Pons (tissue), 1 donor: ENCODE data around the gene THOP1.

Experiments used
- DNase-seq: peaks from one replicate; pipeline ENCODE4 v3.0.0-alpha.2; 2016; ENCODE audit warnings: low spot score

Gene THOP1

GRCh38 chr19:2804156-2805004 is 19.1 kb downstream of the THOP1 start:
- DNase-seq, result no peak

- DNase-seq, result no peak
These were observed 20.1 kb downstream of the THOP1 start for GRCh38 chr19:2805261-2805900.

DNA sequence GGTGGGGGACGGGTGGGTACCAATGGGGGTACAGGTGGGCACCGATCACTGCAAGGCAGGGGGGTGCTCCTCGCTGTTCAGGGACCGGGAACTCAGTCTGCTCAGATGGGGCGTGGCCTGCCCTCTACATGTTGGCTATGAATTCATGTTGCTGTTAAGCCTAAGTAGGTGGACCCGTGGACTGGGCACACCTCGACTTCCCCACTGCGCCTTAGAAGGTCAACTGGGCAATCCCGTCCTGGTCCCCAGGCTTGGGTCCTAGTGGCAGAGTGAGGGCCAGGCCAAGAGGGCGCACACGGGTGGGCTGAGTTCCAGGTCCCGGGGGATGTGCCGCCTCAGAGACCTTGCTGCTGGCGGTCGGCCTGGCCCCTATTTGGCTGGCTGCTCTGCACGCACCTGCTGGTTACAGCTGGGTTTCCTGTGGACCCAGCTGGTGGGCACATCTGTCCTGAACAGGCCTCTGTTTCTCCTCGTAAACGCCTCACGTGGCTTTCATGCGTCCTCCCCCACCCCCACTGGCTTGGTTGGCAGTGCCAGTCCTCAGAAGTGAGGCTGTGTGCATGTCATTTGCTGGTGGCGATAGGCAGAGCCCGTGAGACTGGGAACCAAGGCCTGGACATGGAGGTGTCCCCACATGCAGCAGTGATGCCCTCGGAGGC is 20.8 kb downstream of the THOP1 start:
- DNase-seq, result no peak

GRCh38 chr19:2806736-2807378 is 21.6 kb downstream of the THOP1 start:
- DNase-seq, result no peak

DNA sequence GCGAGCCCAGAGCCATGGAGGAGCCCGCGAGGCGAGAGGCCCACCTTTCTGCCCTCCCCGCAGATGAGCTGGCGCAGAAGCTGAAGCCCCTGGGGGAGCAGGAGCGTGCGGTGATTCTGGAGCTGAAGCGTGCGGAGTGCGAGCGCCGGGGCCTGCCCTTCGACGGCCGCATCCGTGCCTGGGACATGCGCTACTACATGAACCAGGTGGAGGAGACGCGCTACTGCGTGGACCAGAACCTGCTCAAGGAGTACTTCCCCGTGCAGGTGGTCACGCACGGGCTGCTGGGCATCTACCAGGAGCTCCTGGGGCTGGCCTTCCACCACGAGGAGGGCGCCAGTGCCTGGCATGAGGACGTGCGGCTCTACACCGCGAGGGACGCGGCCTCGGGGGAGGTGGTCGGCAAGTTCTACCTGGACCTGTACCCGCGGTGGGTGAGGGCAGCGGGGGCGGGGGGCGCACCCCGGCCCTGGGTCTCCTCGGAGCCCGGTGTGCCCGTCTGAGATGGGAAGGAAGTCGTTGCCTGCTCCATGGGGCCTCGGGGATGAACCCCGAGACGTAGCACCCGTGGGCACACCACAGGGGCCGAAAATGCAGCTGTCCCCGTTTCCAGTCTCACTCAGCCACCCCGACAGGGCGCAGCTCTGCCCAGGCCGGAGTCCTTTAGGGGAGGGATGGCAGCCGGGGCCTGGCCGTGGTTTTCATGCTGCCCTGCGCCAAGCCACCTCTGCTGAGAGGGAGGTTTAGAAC is 22.3 kb downstream of the THOP1 start:
- no peak for DNase-seq

- DNase-seq, result no peak
These were observed 23.0 kb downstream of the THOP1 start for GRCh38 chr19:2808129-2808941.

- DNase-seq, result no peak
These were observed 24.3 kb downstream of the THOP1 start for GRCh38 chr19:2809387-2810140.

DNA sequence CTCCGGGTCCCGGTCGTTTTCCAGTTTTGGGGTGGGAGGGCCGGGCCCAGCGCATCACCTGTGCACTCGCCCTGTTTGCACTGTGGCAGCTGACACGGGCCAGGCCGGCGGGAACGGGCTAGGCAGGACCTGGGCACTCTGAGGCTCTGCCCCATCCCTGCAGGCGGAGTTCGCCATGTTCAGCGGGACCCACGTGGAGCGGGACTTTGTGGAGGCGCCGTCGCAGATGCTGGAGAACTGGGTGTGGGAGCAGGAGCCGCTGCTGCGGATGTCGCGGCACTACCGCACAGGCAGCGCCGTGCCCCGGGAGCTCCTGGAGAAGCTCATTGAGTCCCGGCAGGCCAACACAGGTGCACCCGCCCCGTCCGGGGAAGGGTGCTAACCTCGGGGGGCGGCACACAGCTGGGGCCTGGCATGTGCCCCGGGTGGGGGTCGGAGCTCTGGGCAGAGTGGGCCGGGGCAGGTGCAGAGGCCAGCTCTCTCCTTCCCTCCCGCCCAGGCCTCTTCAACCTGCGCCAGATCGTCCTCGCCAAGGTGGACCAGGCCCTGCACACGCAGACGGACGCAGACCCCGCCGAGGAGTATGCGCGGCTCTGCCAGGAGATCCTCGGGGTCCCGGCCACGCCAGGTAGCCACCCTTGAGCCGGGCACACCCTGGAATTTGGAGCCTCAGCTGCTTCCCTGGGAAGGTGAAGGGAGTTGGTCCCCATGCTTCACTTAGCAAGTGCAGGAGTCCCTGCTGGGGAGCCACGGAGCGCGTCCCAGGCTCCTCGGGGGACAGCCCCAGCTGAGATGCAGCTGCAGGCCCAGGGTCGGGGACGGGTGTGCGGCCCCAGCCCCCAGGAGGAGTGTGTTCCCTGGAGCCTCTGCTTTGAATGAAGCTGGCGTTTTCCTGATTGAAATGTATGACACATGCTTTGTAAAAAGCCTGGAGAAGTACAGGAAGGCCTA is 25.1 kb downstream of the THOP1 start:
- no peak for DNase-seq

DNA sequence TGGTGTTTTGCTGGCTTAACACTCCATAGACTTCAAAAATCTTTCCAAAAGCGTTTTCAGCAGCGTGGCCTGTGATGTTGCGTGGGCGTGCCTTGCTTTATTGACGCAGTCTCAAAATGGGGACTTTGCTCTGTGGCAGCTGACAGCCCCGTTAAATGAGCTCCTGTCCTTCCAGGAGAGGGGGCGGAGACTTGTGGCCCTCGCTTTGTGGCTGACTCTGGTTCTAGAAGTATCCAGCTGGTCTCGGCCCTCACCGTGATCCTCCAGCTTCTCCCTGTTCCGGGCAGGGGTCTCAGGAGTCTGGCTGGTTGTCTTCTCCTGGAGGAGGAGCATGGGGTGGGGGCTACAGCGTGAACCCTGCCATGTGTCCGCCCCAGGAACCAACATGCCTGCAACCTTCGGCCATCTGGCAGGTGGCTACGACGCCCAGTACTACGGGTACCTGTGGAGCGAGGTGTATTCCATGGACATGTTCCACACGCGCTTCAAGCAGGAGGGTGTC is 26.0 kb downstream of the THOP1 start:
- DNase-seq, result no peak

DNA sequence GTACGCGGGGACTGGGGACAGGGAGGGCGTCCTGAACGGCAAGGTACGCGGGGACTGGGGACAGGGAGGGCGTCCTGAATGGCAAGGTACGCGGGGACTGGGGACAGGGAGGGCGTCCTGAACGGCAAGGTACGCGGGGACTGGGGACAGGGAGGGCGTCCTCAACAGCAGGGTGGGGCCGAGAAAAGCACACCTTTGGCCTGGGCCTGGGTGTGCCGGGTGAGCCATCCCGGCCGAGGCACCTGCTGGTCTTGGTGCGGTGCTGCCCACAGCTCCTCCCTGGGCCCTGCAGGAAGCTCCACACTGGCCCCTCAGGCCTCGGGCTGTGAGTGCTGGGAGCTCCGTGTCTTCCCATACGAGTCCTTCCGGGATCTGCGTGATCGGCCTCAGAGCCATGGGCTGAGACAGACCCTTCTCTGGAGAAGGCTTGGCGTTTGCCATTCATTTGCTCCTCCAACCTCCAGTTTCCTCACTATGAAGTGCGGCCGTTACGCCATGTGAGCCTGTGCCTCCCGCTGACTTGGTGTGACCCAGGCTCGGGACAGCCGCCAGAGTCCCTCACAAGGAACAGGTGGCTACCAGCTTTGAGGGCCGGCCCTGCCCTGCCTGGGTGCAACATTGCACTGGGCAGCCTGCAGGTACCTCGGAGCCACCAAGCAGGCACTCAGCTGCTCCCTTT is 26.6 kb downstream of the THOP1 start:
- DNase-seq, result no peak

GRCh38 chr19:2812414-2813234 is 27.3 kb downstream of the THOP1 start:
- DNase-seq, result no peak

DNA sequence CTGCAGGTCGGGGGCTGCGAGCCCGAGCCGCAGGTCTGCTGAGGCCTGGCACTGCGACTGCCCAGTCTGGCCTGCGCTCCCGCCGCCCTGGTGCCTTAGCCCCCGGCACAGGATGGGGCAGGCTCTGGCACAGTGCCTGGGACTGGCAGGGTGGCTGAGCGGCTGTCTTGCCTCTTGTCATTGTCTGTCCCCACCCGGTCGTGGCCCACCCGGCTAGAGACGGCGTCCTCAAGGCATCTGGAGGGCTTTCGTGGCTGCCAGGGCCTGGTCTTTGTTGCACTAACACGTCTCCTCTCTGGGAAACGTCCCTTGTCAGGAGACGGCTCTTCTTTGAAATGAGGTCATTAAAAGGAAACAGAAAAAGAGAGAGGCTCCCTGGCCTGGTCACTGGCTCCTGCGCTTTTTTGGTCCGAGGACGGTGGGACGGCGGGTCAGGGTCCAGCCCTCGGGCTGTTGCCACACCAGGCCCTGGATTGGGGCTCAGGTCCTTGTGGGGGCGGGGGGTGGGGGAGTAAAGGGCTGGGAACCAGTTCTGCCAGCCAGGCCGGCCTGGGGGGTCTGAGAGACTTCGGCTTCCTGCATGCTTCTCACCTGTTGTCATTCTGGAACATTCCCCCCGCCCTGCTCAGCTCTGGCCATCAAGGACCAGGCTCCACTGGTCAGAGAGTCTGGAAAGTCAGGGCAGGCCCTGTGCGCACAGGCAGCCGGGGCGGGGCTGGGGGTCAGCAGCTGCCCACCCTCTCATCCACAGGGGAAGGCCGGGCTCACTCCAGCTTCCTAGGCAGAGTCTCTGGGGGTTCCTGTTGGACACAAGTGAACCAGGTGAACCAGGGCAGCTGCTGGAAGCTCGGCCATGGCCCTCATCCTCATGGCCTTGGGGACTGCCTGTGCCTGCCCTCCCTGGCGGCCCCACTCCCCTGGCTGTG is 28.2 kb downstream of the THOP1 start:
- DNase-seq, result no peak

GRCh38 chr19:2814426-2814825 is 29.1 kb downstream of the THOP1 start:
- DNase-seq, result no peak

DNA sequence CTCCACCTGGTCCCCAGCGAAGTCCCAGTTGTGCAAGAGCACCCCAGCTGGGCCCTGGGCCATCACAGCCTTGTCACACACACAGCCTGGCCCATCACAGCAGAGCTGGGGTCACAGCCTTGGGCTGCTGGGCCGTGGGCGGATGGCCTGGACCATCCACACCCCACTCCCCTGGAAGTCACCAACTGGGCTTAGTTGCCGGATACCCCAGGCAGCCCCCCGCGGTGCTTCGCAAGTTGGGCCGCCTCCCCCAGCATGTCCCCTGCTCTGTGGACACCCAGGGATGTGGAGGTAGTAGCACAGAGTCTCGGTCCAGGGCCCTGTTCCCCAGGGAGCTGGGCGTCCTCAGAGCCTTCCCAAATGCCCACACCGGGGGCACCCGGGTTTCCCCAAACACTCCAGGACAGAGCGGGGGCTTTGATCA is 29.9 kb downstream of the THOP1 start:
- DNase-seq, result no peak

GRCh38 chr19:2815923-2816322 is 30.6 kb downstream of the THOP1 start:
- no peak for DNase-seq

DNA sequence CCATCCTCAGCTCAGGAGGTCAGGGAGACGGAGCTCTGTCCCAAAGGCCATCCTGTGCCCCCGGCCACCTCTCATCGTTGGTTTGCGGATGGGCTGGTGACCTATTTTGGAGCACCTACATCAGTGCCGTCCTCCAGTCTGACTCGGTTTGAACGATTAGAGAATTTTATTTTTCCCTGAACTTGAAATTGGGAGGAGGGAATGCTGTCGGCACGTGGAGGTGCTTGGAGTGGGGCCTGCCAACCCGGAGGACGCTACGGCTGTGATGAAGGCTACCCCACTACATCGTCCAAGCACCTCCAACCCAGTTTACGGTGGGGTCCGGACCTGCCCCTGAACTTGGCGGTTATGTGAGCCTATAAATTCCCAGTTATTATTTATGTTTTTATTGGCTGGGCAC is 31.3 kb downstream of the THOP1 start:
- no peak for DNase-seq
